Measurements from ENCODE around the gene PCDHB13.
"Not testable (repeated sequence)": the region's sequence is repeated elsewhere in the genome, so short reads cannot be mapped to it uniquely, and the experiment has no call there.

PCDHB13 gene

DNA sequence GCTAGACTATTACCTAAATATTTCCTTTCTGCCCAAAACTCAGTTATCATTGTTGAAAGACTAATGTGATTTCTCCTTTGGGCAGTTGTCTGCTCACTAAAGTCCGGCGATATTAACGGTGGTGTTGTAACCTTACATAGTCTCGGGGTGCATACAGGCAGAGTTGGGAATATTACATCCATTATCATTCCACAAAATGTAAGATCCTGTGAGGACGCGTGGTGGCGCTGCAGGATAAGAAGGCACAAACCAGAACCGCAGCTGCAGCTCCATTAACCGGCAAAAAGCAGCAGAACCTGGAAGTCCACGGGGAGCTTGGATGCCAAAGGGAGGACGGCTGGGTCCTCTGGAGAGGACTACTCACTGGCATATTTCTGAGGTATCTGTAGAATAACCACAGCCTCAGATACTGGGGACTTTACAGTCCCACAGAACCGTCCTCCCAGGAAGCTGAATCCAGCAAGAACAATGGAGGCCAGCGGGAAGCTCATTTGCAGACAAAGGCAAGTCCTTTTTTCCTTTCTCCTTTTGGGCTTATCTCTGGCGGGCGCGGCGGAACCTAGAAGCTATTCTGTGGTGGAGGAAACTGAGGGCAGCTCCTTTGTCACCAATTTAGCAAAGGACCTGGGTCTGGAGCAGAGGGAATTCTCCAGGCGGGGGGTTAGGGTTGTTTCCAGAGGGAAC lies at the start of gene PCDHB13:
Gene PCDHB13, plus strand, starts transcription at position 264 of the 684 bp plus-strand sequence. Its CDS starts 205 bp downstream, at position 469.
- not testable (repeated sequence) for DNase-seq

- peak; percentile 18 for DNase-seq
These were observed 41.1 kb upstream of the PCDHB13 start, which contains the start of gene PCDHB7 for GRCh38 chr5:141172381-141173204. TSS of gene PCDHB7 (plus strand) at chr5:141172644. CDS start at chr5:141172836, 192 bp downstream.

DNA sequence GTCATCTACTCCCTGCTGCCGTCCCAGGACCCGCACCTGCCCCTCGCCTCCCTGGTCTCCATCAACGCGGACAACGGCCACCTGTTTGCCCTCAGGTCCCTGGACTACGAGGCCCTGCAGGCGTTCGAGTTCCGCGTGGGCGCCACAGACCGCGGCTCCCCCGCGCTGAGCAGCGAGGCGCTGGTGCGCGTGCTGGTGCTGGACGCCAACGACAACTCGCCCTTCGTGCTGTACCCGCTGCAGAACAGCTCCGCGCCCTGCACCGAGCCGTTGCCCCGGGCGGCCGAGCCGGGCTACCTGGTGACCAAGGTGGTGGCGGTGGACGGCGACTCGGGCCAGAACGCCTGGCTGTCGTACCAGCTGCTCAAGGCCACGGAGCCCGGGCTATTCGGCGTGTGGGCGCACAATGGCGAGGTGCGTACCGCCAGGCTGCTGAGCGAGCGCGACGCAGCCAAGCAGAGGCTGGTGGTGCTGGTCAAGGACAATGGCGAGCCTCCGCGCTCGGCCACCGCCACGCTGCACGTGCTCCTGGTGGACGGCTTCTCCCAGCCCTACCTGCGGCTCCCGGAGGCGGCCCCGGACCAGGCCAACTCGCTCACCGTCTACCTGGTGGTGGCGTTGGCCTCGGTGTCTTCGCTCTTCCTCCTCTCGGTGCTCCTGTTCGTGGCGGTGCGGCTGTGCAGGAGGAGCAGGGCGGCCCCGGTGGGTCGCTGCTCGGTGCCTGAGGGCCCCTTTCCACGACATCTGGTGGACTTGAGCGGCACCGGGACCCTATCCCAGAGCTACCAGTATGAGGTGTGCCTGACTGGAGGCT lies 39.2 kb upstream of the PCDHB13 start:
- DNase-seq = not testable (repeated sequence)

DNA sequence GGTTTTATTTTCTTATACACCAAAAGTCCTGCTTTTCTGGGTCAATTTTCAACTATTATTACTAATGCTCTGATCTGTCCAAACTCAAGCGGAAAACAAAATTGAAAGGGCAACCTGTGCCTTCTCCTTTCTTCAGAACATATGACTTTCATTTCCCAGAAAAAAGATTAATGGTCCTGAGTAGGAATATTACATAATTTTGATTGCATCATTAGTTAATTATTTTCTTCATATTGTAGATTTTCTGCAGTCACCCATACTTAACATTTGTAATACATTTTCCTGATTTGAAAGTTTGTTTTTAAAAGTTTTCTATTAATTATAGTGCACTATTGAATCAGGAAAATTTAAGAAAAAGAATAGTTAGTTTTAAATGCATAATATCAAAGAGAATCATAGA lies 37.8 kb upstream of the PCDHB13 start:
- DNase-seq = no peak

DNA sequence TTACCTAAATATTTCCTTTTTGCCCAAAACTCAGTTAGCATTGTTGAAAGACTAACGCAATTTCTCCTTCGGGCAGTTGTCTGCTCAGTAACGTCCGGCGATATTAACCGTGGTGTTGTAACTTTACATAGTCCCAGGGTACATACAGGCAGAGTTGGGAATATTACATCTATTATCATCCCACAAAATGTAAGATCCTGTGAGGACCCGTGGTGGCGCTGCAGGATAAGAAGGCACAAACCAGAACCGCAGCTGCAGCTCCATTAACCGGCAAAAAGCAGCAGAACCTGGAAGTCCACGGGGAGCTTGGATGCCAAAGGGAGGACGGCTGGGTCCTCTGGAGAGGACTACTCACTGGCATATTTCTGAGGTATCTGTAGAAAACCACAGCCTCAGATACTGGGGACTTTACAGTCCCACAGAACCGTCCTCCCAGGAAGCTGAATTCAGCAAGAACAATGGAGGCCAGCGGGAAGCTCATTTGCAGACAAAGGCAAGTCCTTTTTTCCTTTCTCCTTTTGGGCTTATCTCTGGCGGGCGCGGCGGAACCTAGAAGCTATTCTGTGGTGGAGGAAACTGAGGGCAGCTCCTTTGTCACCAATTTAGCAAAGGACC lies 36.0 kb upstream of the PCDHB13 start, which contains the start of gene PCDHB8:
Gene PCDHB8, plus strand, starts transcription at position 214 of the 615 bp plus-strand sequence. Its CDS starts 245 bp downstream, at position 459.
- DNase-seq = not testable (repeated sequence)

- DNase-seq = not testable (repeated sequence)
These were observed 34.3 kb upstream of the PCDHB13 start for GRCh38 chr5:141179371-141179770.

DNA sequence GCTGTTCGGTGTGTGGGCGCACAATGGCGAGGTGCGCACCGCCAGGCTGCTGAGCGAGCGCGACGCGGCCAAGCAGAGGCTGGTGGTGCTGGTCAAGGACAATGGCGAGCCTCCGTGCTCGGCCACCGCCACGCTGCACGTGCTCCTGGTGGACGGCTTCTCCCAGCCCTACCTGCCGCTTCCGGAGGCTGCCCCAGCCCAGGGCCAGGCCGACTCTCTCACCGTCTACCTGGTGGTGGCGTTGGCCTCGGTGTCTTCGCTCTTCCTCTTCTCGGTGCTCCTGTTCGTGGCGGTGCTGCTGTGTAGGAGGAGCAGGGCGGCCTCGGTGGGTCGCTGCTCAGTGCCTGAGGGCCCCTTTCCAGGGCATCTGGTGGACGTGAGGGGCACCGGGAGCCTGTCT lies 33.8 kb upstream of the PCDHB13 start:
- not testable (repeated sequence) for DNase-seq

DNA sequence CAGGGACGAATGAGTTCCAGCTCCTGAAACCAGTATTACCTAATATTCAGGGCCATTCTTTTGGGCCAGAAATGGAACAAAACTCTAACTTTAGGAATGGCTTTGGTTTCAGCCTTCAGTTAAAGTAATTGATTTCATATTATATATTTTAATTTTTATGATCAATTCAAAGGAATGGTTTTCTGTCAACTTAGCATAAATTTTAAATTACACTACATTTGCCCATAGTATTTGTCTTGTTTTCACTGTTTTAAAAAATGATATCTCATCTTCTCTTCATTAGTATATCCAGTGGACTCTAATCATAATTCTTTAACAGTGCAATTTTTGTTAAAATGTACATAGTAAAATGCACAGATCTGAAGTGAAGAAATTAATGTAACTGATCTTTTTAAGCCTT lies 33.4 kb upstream of the PCDHB13 start:
- no peak for DNase-seq

DNA sequence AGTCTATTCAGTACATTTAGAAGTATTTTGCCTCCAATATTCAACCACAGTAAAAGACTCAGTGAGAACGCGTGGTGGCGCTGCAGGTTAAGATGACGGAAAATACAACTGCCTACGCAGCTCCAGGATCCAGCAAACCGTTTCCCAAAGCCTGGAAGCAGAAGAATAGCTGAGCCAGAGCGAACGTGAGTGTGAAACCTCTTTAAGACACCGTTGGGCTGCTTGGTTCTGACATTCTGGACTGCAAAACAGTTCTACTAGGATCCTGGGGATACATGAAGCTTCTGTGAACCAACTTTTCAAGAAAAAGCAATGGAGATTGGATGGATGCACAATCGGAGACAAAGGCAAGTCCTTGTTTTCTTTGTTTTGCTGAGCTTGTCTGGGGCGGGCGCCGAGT lies 31.5 kb upstream of the PCDHB13 start, which contains the start of gene PCDHB16:
Gene PCDHB16, plus strand, starts transcription at position 140 of the 400 bp plus-strand sequence. Its CDS starts 173 bp downstream, at position 313.
- peak; percentile 54 for DNase-seq

- not testable (repeated sequence) for DNase-seq
These were observed 29.4 kb upstream of the PCDHB13 start for GRCh38 chr5:141184117-141184855.

DNA sequence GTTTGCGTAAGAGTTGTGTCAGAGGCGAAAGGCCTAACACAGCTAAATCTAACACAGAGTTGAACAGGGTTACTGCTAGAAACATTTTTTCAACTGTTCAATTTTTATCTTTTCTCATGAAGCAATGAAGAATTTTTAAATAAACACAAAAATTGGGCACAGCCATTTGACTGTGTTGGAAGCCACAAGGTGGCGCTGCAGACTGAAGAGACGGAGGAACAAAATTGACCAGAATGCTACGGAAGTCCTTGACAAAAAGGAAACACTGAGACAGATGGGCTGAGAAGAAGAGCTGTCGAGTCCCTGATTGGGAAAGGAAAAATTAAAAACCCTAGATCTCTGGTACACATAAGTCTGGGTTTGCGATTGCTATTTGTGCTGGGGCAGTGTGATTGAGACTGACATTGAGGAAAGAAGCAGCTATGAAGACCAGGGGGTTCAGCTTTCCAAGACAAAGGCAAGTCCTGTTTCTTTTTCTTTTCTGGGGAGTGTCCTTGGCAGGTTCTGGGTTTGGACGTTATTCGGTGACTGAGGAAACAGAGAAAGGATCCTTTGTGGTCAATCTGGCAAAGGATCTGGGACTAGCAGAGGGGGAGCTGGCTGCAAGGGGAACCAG lies 26.7 kb upstream of the PCDHB13 start, which contains the start of gene PCDHB9:
Gene PCDHB9, plus strand, starts transcription at position 265 of the 616 bp plus-strand sequence. Its CDS starts 158 bp downstream, at position 423.
- DNase-seq = peak; percentile 29

- DNase-seq = not testable (repeated sequence)
These were observed 25.0 kb upstream of the PCDHB13 start for GRCh38 chr5:141188682-141189081.

- not testable (repeated sequence) for DNase-seq
These were observed 24.6 kb upstream of the PCDHB13 start for GRCh38 chr5:141189131-141189530.

GRCh38 chr5:141192110-141192725 lies 21.5 kb upstream of the PCDHB13 start, which contains the start of gene PCDHB10:
TSS of gene PCDHB10 (plus strand) at chr5:141192353. CDS start at chr5:141192553, 200 bp downstream.
- DNase-seq = no peak

DNA sequence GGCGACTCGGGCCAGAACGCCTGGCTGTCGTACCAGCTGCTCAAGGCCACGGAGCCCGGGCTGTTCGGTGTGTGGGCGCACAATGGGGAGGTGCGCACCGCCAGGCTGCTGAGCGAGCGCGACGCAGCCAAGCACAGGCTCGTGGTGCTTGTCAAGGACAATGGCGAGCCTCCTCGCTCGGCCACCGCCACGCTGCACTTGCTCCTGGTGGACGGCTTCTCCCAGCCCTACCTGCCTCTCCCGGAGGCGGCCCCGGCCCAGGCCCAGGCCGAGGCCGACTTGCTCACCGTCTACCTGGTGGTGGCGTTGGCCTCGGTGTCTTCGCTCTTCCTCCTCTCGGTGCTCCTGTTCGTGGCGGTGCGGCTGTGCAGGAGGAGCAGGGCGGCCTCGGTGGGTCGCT lies 19.4 kb upstream of the PCDHB13 start:
- DNase-seq = not testable (repeated sequence)

GRCh38 chr5:141196363-141196762 lies 17.4 kb upstream of the PCDHB13 start:
- DNase-seq = no peak

DNA sequence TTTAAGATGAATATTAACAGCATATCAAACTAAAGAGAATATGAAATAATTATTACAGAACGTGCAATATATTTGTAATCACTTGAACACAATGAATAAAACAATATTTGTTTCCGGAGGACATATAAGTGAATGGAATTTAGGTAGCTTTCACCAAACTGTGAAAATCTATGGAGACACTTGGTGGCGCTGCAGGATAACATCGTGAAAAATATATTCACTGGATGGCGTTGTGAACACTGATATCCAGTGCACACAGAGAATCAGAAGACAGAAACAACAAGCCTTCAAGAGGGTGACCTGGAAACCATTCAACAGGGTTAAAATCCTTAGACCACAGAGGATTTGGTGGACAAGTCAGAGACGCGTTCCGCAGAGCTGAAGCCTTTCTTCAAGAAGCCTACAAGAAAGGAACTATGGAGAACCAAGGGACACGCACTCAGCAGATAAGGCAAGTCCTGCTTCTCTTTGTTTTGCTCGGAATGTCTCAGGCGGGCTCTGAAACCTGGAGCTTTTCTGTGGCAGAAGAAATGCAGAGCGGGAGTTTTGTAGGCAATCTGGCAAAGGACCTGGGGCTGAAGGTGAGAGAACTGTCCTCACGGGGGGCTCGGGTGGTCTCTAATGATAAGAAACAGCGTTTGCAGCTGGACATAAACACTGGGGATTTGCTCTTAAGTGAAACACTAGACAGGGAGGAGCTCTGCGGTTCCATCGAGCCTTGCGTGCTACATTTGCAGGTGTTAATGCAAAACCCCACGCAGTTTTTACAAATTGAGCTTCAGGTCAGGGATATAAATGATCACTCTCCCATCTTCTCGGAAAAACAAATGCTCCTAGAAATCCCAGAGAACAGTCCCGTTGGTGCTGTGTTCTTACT lies 14.1 kb upstream of the PCDHB13 start, which contains the start of gene PCDHB11:
Gene PCDHB11, plus strand, starts transcription at position 269 of the 877 bp plus-strand sequence. Its CDS starts 148 bp downstream, at position 417.
- DNase-seq = no peak

DNA sequence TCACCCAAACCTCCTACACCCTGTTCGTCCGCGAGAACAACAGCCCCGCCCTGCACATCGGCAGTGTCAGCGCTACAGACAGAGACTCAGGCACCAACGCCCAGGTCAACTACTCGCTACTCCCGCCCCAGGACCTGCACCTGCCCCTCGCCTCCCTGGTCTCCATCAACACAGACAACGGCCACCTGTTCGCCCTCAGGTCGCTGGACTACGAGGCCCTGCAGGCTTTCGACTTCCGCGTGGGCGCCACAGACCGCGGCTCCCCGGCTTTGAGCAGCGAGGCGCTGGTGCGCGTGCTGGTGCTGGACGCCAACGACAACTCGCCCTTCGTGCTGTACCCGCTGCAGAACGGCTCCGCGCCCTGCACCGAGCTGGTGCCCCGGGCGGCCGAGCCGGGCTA lies 12.6 kb upstream of the PCDHB13 start:
- not testable (repeated sequence) for DNase-seq

DNA sequence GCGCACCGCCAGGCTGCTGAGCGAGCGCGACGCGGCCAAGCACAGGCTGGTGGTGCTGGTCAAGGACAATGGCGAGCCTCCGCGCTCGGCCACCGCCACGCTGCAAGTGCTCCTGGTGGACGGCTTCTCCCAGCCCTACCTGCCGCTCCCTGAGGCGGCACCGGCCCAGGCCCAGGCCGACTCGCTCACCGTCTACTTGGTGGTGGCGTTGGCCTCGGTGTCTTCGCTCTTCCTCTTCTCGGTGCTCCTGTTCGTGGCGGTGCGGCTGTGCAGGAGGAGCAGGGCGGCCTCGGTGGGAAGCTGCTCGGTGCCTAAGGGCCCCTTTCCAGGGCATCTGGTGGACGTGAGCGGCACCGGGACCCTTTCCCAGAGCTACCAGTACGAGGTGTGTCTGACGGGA lies 12.1 kb upstream of the PCDHB13 start:
- DNase-seq = not testable (repeated sequence)
